ACC112 (cell line): ENCODE measurements around the gene CEP85.
A peak's percentile ranks its signal among the peaks of the same experiment; 100 is the strongest.
"Not testable (repeated sequence)": the region's sequence is repeated elsewhere in the genome, so short reads cannot be mapped to it uniquely, and the experiment has no call there.

Source experiments
- H2AFZ ChIP-seq: fragments of 200-600 bp; sonication (generic); one replicate; pipeline ENCODE4 v1.6.0; 2017; ENCODE audit warnings: antibody characterized with exemption, low read length; ENCODE audit not compliant: unreplicated experiment
- H3K27ac ChIP-seq: fragments of 200-600 bp; sonication (generic); 2 replicates; pipeline ENCODE4 v1.5.1; 2014; ENCODE audit warnings: low read depth, mild to moderate bottlenecking, antibody characterized with exemption, low read length, moderate library complexity
- H3K27me3 ChIP-seq: fragments of 200-600 bp; sonication (generic); 2 replicates; pipeline ENCODE4 v1.6.1; 2014; ENCODE audit warnings: mild to moderate bottlenecking, antibody characterized with exemption, low read length, moderate library complexity, mixed read lengths; ENCODE audit not compliant: insufficient read depth
- H3K36me3 ChIP-seq: fragments of 200-600 bp; sonication (generic); 2 replicates; pipeline ENCODE4 v1.6.1; 2016; ENCODE audit warnings: mild to moderate bottlenecking, antibody characterized with exemption, low read length, moderate library complexity, mixed read lengths; ENCODE audit not compliant: insufficient read depth
- H3K4me1 ChIP-seq: fragments of 200-600 bp; sonication (generic); one replicate; pipeline ENCODE4 v1.6.1; 2016; ENCODE audit warnings: low read length, mixed read lengths; ENCODE audit not compliant: insufficient read depth, unreplicated experiment, control insufficient read depth
- H3K4me3 ChIP-seq: fragments of 200-600 bp; sonication (generic); 2 replicates; pipeline ENCODE4 v1.5.1; 2014; ENCODE audit warnings: mild to moderate bottlenecking, low read depth, low read length
- H3K79me2 ChIP-seq: fragments of 200-600 bp; sonication (generic); one replicate; pipeline ENCODE4 v1.6.0; 2016; ENCODE audit warnings: low read length; ENCODE audit not compliant: control insufficient read depth, unreplicated experiment, insufficient read depth

Gene CEP85

GRCh38 chr1:26302733-26303405 lies 68.9 kb downstream of the CEP85 start:
- H2AFZ ChIP-seq, result no peak overlapping the region
- no peak overlapping the region; the same call in 1 of the 2 replicates for H3K4me3 ChIP-seq
- H3K36me3 ChIP-seq, result no peaks in the 10 kb centered on the region
- H3K27ac ChIP-seq, result peak overlapping the region; percentile 83
- H3K27me3 ChIP-seq, result no peaks in the 10 kb centered on the region
- peaks cover 16% of the 10 kb centered on the region for H3K79me2 ChIP-seq
- H3K4me1 ChIP-seq, result peaks cover 43% of the 10 kb centered on the region

- Histone ChIP-seq H3K4me1 (peaks cover 36% of the 10 kb centered on the region), H3K27ac (peak overlapping the region; percentile 67; the same call in 1 of the 2 replicates), H2AFZ (peak overlapping the region; percentile 99), H3K36me3 (no peaks in the 10 kb centered on the region), H3K4me3 (peak overlapping the region; percentile 99), H3K27me3 (no peaks in the 10 kb centered on the region), H3K79me2 (peaks cover 16% of the 10 kb centered on the region)
Observed at GRCh38 chr1:26305667-26306289, 71.8 kb downstream of the CEP85 start.

- Histone ChIP-seq H3K4me3 (peak within 1 kb of the TSS; percentile 99), H3K27me3 (no peaks in the 10 kb centered on the region), H2AFZ (peak within 1 kb of the TSS; percentile 99), H3K27ac (peak within 1 kb of the TSS; percentile 67), H3K4me1 (peaks cover 28% of the 10 kb centered on the region), H3K36me3 (no peaks in the 10 kb centered on the region), H3K79me2 (peaks cover 14% of the 10 kb centered on the region)
Observed at GRCh38 chr1:26306290-26307229, 72.6 kb downstream of the CEP85 start, which contains the start of gene UBXN11. UBXN11 (minus strand) TSS chr1:26306636; CDS start chr1:26302883, 3,753 bp downstream.

GRCh38 chr1:26307363-26307781 lies 73.4 kb downstream of the CEP85 start:
- peaks cover 9% of the 10 kb centered on the region for H3K79me2 ChIP-seq
- H3K4me1 ChIP-seq, result peaks cover 22% of the 10 kb centered on the region
- H2AFZ ChIP-seq, result peak overlapping the region; percentile 99
- no peaks in the 10 kb centered on the region for H3K27me3 ChIP-seq
- peak overlapping the region; percentile 99 for H3K4me3 ChIP-seq
- H3K36me3 ChIP-seq, result no peaks in the 10 kb centered on the region
- H3K27ac ChIP-seq, result no peak overlapping the region

GRCh38 chr1:26307966-26308899 lies 74.2 kb downstream of the CEP85 start:
- H2AFZ ChIP-seq, H3K27ac ChIP-seq: not testable (repeated sequence)

GRCh38 chr1:26314501-26314900 lies 80.5 kb downstream of the CEP85 start:
- no peak overlapping the region for H3K27ac ChIP-seq

More at GRCh38 chr1:26307966-26308899, 74.2 kb downstream of the CEP85 start:
- not testable (repeated sequence) for H3K4me3 ChIP-seq, H3K79me2 ChIP-seq, H3K27me3 ChIP-seq, H3K36me3 ChIP-seq
- peaks cover 13% of the 10 kb centered on the region for H3K4me1 ChIP-seq

GRCh38 chr1:26315874-26316850 lies 82.2 kb downstream of the CEP85 start:
- no peaks in the 10 kb centered on the region for H3K27me3 ChIP-seq
- H3K4me1 ChIP-seq, result peaks cover 9% of the 10 kb centered on the region
- no peak overlapping the region for H3K4me3 ChIP-seq
- H3K36me3 ChIP-seq, result no peaks in the 10 kb centered on the region
- H3K79me2 ChIP-seq, result no peaks in the 10 kb centered on the region
- no peak overlapping the region for H2AFZ ChIP-seq
- H3K27ac ChIP-seq, result no peak overlapping the region

More at GRCh38 chr1:26314501-26314900, 80.5 kb downstream of the CEP85 start:
- no peaks in the 10 kb centered on the region for H3K36me3 ChIP-seq
- no peaks in the 10 kb centered on the region for H3K79me2 ChIP-seq
- no peaks in the 10 kb centered on the region for H3K27me3 ChIP-seq
- peaks cover 6% of the 10 kb centered on the region for H3K4me1 ChIP-seq
- no peak overlapping the region for H3K4me3 ChIP-seq
- H2AFZ ChIP-seq, result no peak overlapping the region

GRCh38 chr1:26317146-26317545 lies 83.1 kb downstream of the CEP85 start:
- no peaks in the 10 kb centered on the region for H3K27me3 ChIP-seq
- H3K79me2 ChIP-seq, result no peaks in the 10 kb centered on the region
- H3K36me3 ChIP-seq, result no peaks in the 10 kb centered on the region
- H2AFZ ChIP-seq, result no peak overlapping the region
- H3K27ac ChIP-seq, result no peak overlapping the region
- no peak overlapping the region for H3K4me3 ChIP-seq
- peaks cover 12% of the 10 kb centered on the region for H3K4me1 ChIP-seq
